GM12878 (cell line): ENCODE results near the gene ANAPC16. TPM values are rescaled to one million over a fixed set of nuclear protein-coding genes. Genes with fewer than 3 reads are reported as not detected.

ENCODE experiments used
- ATAC-seq: fragments of 200-7000 bp; cut with Tn5 transposase; 3 replicates; pipeline ENCODE4 v1.9.1; 2020; ENCODE audit warnings: mild to moderate bottlenecking, moderate library complexity
- BruUV-seq: library from RNA; stranded (reverse); fragments of 400-500 nt; replicated peaks from 2 replicates; lab custom pipeline; 2021; lab: Mats Ljungman, UMichigan
- CTCF ChIA-PET: fragments of 300-600 bp; sonication (Branson Sonifier 250); formaldehyde crosslinking; extraction: SDS; loops from one replicate; lab custom pipeline; 2021; ENCODE audit warnings: inconsistent platforms; lab: Yijun Ruan, JAX
- POLR2A ChIA-PET: fragments of 350-600 bp; formaldehyde crosslinking; extraction: SDS; loops from one replicate; lab custom pipeline; 2021; ENCODE audit warnings: inconsistent platforms; lab: Charles Lee
- RAD21 ChIA-PET: fragments of 300-600 bp; sonication (Branson Sonifier 250); formaldehyde crosslinking; loops from one replicate; lab custom pipeline; 2023; ENCODE audit warnings: antibody characterized with exemption; ENCODE audit not compliant: unreplicated experiment; lab: Charles Lee
- SMC1A ChIA-PET: fragments of 300-600 bp; sonication (Branson Sonifier 250); formaldehyde crosslinking; loops from one replicate; lab custom pipeline; 2023; ENCODE audit not compliant: unreplicated experiment, uncharacterized antibody; lab: Charles Lee
- DNase-seq: peaks from one replicate; pipeline ENCODE4 v3.0.0-alpha.2; 2011; ENCODE audit warnings: low read depth, low spot score
- FAIRE-seq: peaks from 3 replicates; lab custom pipeline; 2011; peaks lifted over from hg19 to GRCh38; lab: Jason Lieb, UNC
- H2AFZ ChIP-seq: 2 replicates; pipeline ENCODE4 v1.6.0; 2011; ENCODE audit warnings: low read depth, low read length, control low read depth; ENCODE audit not compliant: control insufficient read depth
- H3K27ac ChIP-seq: 2 replicates; pipeline ENCODE4 v1.5.1; 2011; ENCODE audit warnings: control low read depth; ENCODE audit not compliant: control insufficient read depth, insufficient read depth
- H3K27me3 ChIP-seq, 2 experiments: replicated peaks in 1 of 2; 2 replicates each; pipeline versions ENCODE4 v1.6.0 to v1.6.1; 2011; ENCODE audit warnings: low read length in 1 of 2; ENCODE audit not compliant: control insufficient read depth in 2 of 2, insufficient read depth in 2 of 2
- H3K36me3 ChIP-seq, 2 experiments: 2 replicates each; pipeline ENCODE4 v1.5.1; 2011; ENCODE audit warnings: low read length in 1 of 2; ENCODE audit not compliant: control insufficient read depth in 2 of 2, insufficient read depth in 2 of 2
- H3K4me1 ChIP-seq: 2 replicates; pipeline ENCODE4 v1.6.1; 2011; ENCODE audit warnings: mild to moderate bottlenecking, low read length, moderate library complexity, mixed read lengths; ENCODE audit not compliant: control insufficient read depth, insufficient read depth
- H3K4me2 ChIP-seq: 2 replicates; pipeline ENCODE4 v1.6.0; 2011; ENCODE audit warnings: control low read depth; ENCODE audit not compliant: control insufficient read depth, insufficient read depth
- H3K4me3 ChIP-seq: fragments of 200-600 bp; sonication (generic); 2 replicates; pipeline ENCODE4 v1.5.1; 2016
- H3K79me2 ChIP-seq: 2 replicates; pipeline ENCODE4 v1.6.0; 2011; ENCODE audit warnings: low read length; ENCODE audit not compliant: control insufficient read depth, insufficient read depth
- H3K9ac ChIP-seq: 2 replicates; pipeline ENCODE4 v1.8.0; 2011; ENCODE audit warnings: low read length, control low read depth, mixed read lengths; ENCODE audit not compliant: control insufficient read depth, insufficient read depth
- H3K9me3 ChIP-seq: replicated peaks from 3 replicates; pipeline ENCODE4 v1.5.1; 2011; ENCODE audit warnings: mild to moderate bottlenecking, low read length; ENCODE audit not compliant: control insufficient read depth, insufficient read depth
- H4K20me1 ChIP-seq: 2 replicates; pipeline ENCODE4 v1.6.0; 2011; ENCODE audit not compliant: control insufficient read depth, insufficient read depth
- BCLAF1 ChIP-seq: fragments of 450-650 bp; IDR thresholded peaks from 2 replicates; pipeline ENCODE4 v1.6.1; 2017; ENCODE audit warnings: antibody characterized with exemption, mild to moderate bottlenecking, moderate library complexity
- BMI1 ChIP-seq: fragments of 450-650 bp; IDR thresholded peaks from 2 replicates; pipeline ENCODE4 v1.6.1; 2016; ENCODE audit warnings: mild to moderate bottlenecking, moderate library complexity, borderline replicate concordance
- CBX5 ChIP-seq: sonication (generic); IDR thresholded peaks from 2 replicates; pipeline ENCODE4 v1.6.1; 2016; ENCODE audit warnings: low read depth, moderate library complexity, mild to moderate bottlenecking, inconsistent platforms
- FOXK2 ChIP-seq: fragments of 450-650 bp; IDR thresholded peaks from 2 replicates; pipeline ENCODE4 v1.6.1; 2017; ENCODE audit warnings: mild to moderate bottlenecking, moderate library complexity
- JUNB ChIP-seq: IDR thresholded peaks from 2 replicates; pipeline ENCODE4 v1.6.1; 2016; ENCODE audit warnings: antibody characterized with exemption, mild to moderate bottlenecking
- KDM1A ChIP-seq: fragments of 200-600 bp; sonication (generic); IDR thresholded peaks from 2 replicates; pipeline ENCODE4 v1.6.1; 2016; ENCODE audit warnings: borderline replicate concordance
- MTA2 ChIP-seq: fragments of 450-650 bp; IDR thresholded peaks from 2 replicates; pipeline ENCODE4 v1.6.1; 2016; ENCODE audit warnings: low read depth, mild to moderate bottlenecking, moderate library complexity
- MTA3 ChIP-seq: IDR thresholded peaks from 2 replicates; pipeline ENCODE4 v1.6.1; 2012; ENCODE audit warnings: low read length, inconsistent platforms, borderline replicate concordance
- NBN ChIP-seq: fragments of 450-650 bp; IDR thresholded peaks from 2 replicates; pipeline ENCODE4 v1.6.1; 2016
- NR2F1 ChIP-seq: fragments of 450-650 bp; conservative IDR thresholded peaks from 2 replicates; pipeline ENCODE4 v1.6.1; 2017; ENCODE audit warnings: mild to moderate bottlenecking
- PBX3 ChIP-seq: IDR thresholded peaks from 2 replicates; pipeline ENCODE4 v1.6.1; 2011; ENCODE audit warnings: mild to moderate bottlenecking, low read depth, low read length, moderate library complexity; ENCODE audit not compliant: insufficient replicate concordance
- POLR2AphosphoS2 ChIP-seq: IDR thresholded peaks from 2 replicates; pipeline ENCODE4 v1.6.1; 2011; ENCODE audit warnings: low read depth, mild to moderate bottlenecking, low read length, improper control_type of control experiment, moderate library complexity
- RBBP5 ChIP-seq: fragments of 200-600 bp; sonication (generic); conservative IDR thresholded peaks from 2 replicates; pipeline ENCODE4 v1.6.1; 2016
- TAF1 ChIP-seq: IDR thresholded peaks from 2 replicates; pipeline ENCODE4 v1.6.1; 2011; ENCODE audit warnings: mild to moderate bottlenecking, low read depth, low read length, borderline replicate concordance
- TARDBP ChIP-seq: IDR thresholded peaks from 2 replicates; pipeline ENCODE4 v1.6.1; 2016; ENCODE audit warnings: borderline replicate concordance
- TCF3 ChIP-seq: IDR thresholded peaks from 2 replicates; pipeline ENCODE4 v1.6.1; 2012; ENCODE audit warnings: low read depth, mild to moderate bottlenecking, low read length, borderline replicate concordance; ENCODE audit not compliant: insufficient read depth
- ZNF207 ChIP-seq: fragments of 450-650 bp; IDR thresholded peaks from 2 replicates; pipeline ENCODE4 v1.6.1; 2014; ENCODE audit warnings: antibody characterized with exemption, mild to moderate bottlenecking, borderline replicate concordance
- WGBS: methylation state at CpG from one replicate; pipeline ENCODE4 v1.1.6; 2016; ENCODE audit warnings: low lambda C conversion rate; ENCODE audit not compliant: insufficient replicate concordance, insufficient coverage; ENCODE audit errors: missing lambda C conversion rate; 5-methylcytosine and 5-hydroxymethylcytosine counted together
- in situ Hi-C: fragments of 300-500 bp; cut with MboI; formaldehyde crosslinking; loops from 9 replicates; pipeline ENCODE4 v1.14.3; 2018; ENCODE audit warnings: mixed read lengths
- intact Hi-C: fragments of 100-400 bp; cut with micrococcal nuclease; formaldehyde crosslinking; loops from one replicate; pipeline ENCODE4 v1.14.2; 2022; ENCODE audit not compliant: unreplicated experiment
- polyA plus RNA-seq, 11 experiments: library from polyadenylated mRNA; depleted of rRNA in 4 of 11; unstranded in 6 of 11; stranded (reverse) in 5 of 11; fragments of >200 nt; fragmentation: Nextera tagmentation in 4 of 11; fragmentation: Illumina TruSeq in 1 of 11; extraction: Ambion mirVana in 4 of 11; extraction: Trizol in 1 of 11; gene quantifications; 1 replicate in 1 of 11; 2 replicates in 10 of 11; pipeline versions ENCODE4 v1.2.1 to v1.2.3, GENCODE V29; 2011 to 2016; ENCODE audit warnings: inconsistent platforms in 2 of 11, missing spikeins in 2 of 11, low read depth in 1 of 11
- total RNA-seq, 4 experiments: library from RNA; depleted of rRNA in 3 of 4; stranded (reverse); fragments of >200 nt in 3 of 4; fragmentation: Illumina TruSeq in 1 of 4; extraction: Trizol in 1 of 4; gene quantifications; 2 replicates each; pipeline versions ENCODE4 v1.2.1 to v1.2.3, GENCODE V29; 2013 to 2021
- TF ChIP-seq, protein P1 (sequence below): fragments of 450-650 bp; IDR thresholded peaks from 2 replicates; pipeline ENCODE4 v1.6.1; 2016; ENCODE audit warnings: mild to moderate bottlenecking

Gene ANAPC16
- total and polyA plus RNA-seq, 10 of the 15 experiments (the other 5 are each of a cell fraction or from before 2014, with no cell fraction given) = 66.9 to 208 (median 134) TPM

DNA sequence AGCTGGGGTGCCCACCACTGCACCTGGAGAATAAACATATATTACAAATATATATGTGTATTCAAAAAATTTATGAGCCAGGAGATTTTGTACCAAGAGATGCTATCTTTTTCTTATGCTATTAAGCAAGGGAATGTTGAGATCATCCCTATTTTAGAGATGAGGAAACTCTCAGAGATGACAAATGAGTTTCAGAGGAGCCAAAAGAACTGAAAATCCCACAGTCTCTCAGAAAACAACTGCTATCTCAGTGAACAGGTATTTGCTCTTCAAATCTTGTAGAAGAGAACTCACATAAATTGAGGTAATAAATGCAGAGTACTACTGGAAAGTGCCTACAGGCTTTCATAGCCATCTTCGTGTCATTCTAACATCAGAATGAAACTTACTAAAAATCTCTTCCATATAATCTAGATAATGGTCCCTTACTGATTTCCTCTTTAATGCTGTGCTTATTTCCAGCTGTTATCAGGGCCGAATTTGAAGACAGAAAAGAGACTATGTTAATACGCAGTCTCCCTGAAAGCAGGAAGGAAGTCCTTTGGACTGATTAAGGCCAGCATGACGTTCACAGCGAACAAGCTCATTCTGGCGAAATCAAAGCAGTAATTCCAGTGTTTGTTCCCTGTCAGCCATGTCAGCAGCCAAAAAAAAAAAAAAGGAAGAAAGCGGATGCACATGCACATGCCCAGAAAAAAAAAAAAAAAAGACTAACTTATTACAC lies 29.4 kb upstream of the ANAPC16 start:
- intact Hi-C loops (no loop called here), in situ Hi-C loops (no loop called here)
- POLR2A ChIA-PET = interaction anchor here (0.7 kb wide), 3 partner anchors 31 to 148 kb away, joined by 7 to 9 read pairs (median 7); no protein-coding TSS in a partner anchor

More for the DNA sequence above, 29.4 kb upstream of the ANAPC16 start:
- peaks cover 5% of the 10 kb centered on the region; the same call in 2 of the 3 replicates for H3K9me3 ChIP-seq
- H3K36me3 ChIP-seq = peaks cover 1 to 7% of the 10 kb centered on the region in 2 experiments; a peak in 2 of 4 replicates
- WGBS = 42% methylated on average over 6 of the region's 7 CpGs
- BruUV-seq = TSS peak; percentile 28
- ChIA-PET RAD21 (interaction anchor here (0.5 to 0.6 kb wide), 2 partner anchors 53 to 78 kb away, joined by 3 read pairs; no protein-coding TSS in a partner anchor), SMC1A (interaction anchor here (0.6 to 0.9 kb wide), 3 partner anchors 9 to 45 kb away, joined by 4 to 5 read pairs (median 4); no protein-coding TSS in a partner anchor), CTCF (interaction anchor here (1.9 kb wide), 1 partner anchor 47 kb away, joined by 4 read pairs; no protein-coding TSS in a partner anchor)
- DNase-seq = no peak
- H3K27ac ChIP-seq = no peak overlapping the region
- H3K79me2 ChIP-seq = no peaks in the 10 kb centered on the region
- ATAC-seq = no peak
- H3K4me3 ChIP-seq = no peak overlapping the region
- TF ChIP-seq NR2F1 = no peak
- TF ChIP-seq MTA2 = no peak
- TF ChIP-seq RBBP5 = no peak
- TF ChIP-seq TAF1 = no peak
- TF ChIP-seq, protein P1, sequence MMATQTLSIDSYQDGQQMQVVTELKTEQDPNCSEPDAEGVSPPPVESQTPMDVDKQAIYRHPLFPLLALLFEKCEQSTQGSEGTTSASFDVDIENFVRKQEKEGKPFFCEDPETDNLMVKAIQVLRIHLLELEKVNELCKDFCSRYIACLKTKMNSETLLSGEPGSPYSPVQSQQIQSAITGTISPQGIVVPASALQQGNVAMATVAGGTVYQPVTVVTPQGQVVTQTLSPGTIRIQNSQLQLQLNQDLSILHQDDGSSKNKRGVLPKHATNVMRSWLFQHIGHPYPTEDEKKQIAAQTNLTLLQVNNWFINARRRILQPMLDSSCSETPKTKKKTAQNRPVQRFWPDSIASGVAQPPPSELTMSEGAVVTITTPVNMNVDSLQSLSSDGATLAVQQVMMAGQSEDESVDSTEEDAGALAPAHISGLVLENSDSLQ = no peak
- no peak for TF ChIP-seq BMI1
- TF ChIP-seq NBN = no peak
- no peak for TF ChIP-seq CBX5
- no peak for TF ChIP-seq BCLAF1
- no peak for TF ChIP-seq KDM1A
- no peak for TF ChIP-seq ZNF207
- no peak for TF ChIP-seq MTA3
- no peak for TF ChIP-seq FOXK2
- TF ChIP-seq JUNB = no peak
- no peak for TF ChIP-seq TCF3
- no peak for TF ChIP-seq PBX3
- TF ChIP-seq TARDBP = no peak
- TF ChIP-seq POLR2AphosphoS2 = no peak
- no peak for FAIRE-seq
- H2AFZ ChIP-seq = no peak overlapping the region
- H4K20me1 ChIP-seq = no peaks in the 10 kb centered on the region
- H3K4me1 ChIP-seq = no peaks in the 10 kb centered on the region
- H3K27me3 ChIP-seq = no peaks in the 10 kb centered on the region
- H3K9ac ChIP-seq = no peak overlapping the region
- H3K4me2 ChIP-seq = no peak overlapping the region
